Coronary artery (tissue), 2 donors: ENCODE data around the gene ATF7.
A peak's percentile ranks its signal among the peaks of the same experiment; 100 is the strongest.

Experiments
- DNase-seq: peaks from one replicate; pipeline ENCODE4 v3.0.0-alpha.2; 2017; ENCODE audit warnings: low spot score
- H3K27ac ChIP-seq, 2 donors: fragments of 200-600 bp; sonication (generic); one replicate each; pipeline ENCODE4 v1.5.1; 2016 to 2019
- H3K4me3 ChIP-seq: fragments of 200-600 bp; sonication (generic); 2 replicates; pipeline ENCODE4 v1.5.1; 2016; ENCODE audit warnings: mild to moderate bottlenecking, moderate library complexity
- CTCF ChIP-seq: fragments of 200-600 bp; sonication (generic); IDR thresholded peaks from one replicate; pipeline ENCODE4 v1.5.1; 2019; ENCODE audit warnings: antibody characterized with exemption

ATF7 gene

GRCh38 chr12:53585448-53586125 is 40.6 kb downstream of the ATF7 start:
- TF ChIP-seq CTCF, result no peak
- Histone ChIP-seq H3K27ac (no peak overlapping the region), H3K4me3 (no peak overlapping the region)
- no peak for DNase-seq

- Histone ChIP-seq H3K4me3 (no peak overlapping the region), H3K27ac (no peak overlapping the region)
- TF ChIP-seq CTCF, result no peak
- no peak for DNase-seq
Measured at GRCh38 chr12:53579545-53579955, 46.6 kb downstream of the ATF7 start.

- Histone ChIP-seq H3K4me3 (no peak overlapping the region), H3K27ac (no peak overlapping the region)
- no peak for TF ChIP-seq CTCF
- no peak for DNase-seq
Measured at GRCh38 chr12:53578783-53579182, 47.4 kb downstream of the ATF7 start.

- Histone ChIP-seq H3K4me3 (no peak overlapping the region), H3K27ac (no peak overlapping the region)
- no peak for TF ChIP-seq CTCF
- no peak for DNase-seq
Measured at GRCh38 chr12:53577941-53578352, 48.2 kb downstream of the ATF7 start.

- Histone ChIP-seq H3K4me3 (no peak overlapping the region), H3K27ac (peak overlapping the region in 1 of 2 donors; percentile 55)
- DNase-seq, result no peak
- TF ChIP-seq CTCF, result no peak
Measured at GRCh38 chr12:53575502-53576249, 50.5 kb downstream of the ATF7 start.

- H3K4me3 ChIP-seq, result no peak overlapping the region
- no peak for TF ChIP-seq CTCF
- DNase-seq, result no peak
Measured at GRCh38 chr12:53572134-53572758, 53.9 kb downstream of the ATF7 start.

More at GRCh38 chr12:53572134-53572758, 53.9 kb downstream of the ATF7 start:
- H3K27ac ChIP-seq, result no peak overlapping the region
